Neuron (in vitro differentiated cells): ENCODE data around the gene GPR137B.

Source experiments
- H2AFZ ChIP-seq: one replicate; pipeline ENCODE4 v1.6.1; 2013; ENCODE audit warnings: low read depth, mild to moderate bottlenecking, inconsistent platforms, low read length, moderate library complexity
- H3K27me3 ChIP-seq: one replicate; pipeline ENCODE4 v1.6.1; 2013; ENCODE audit warnings: low read length; ENCODE audit not compliant: insufficient read depth
- H3K36me3 ChIP-seq: one replicate; pipeline ENCODE4 v1.6.1; 2013; ENCODE audit warnings: low read length; ENCODE audit not compliant: insufficient read depth
- H3K4me1 ChIP-seq: one replicate; pipeline ENCODE4 v1.6.1; 2013; ENCODE audit warnings: low read length; ENCODE audit not compliant: insufficient read depth
- H3K4me3 ChIP-seq: 2 replicates; pipeline ENCODE4 v1.5.1; 2013; ENCODE audit warnings: mild to moderate bottlenecking, low read length, moderate library complexity
- H3K9me3 ChIP-seq: one replicate; pipeline ENCODE4 v1.6.1; 2013; ENCODE audit warnings: low read length

GPR137B gene

DNA sequence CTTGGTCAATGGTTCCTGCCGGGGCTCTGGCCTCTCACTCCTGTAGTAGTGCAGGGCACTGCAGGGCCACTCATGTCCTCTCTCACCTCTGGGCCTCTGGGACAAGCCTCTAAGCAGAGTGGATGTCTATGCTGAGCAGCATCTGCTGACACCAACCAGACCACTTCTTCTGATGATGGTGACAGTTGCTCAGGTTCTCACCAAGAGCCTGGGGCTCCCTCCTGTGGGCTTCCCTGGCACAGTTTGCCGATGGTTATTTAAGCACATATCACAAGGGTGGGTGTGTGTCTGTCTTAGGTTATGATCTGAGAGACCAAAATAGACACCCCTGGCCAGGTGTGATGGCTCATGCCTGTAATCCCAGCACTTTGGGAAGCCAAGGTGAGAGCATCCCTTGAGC, 17.4 kb upstream of the GPR137B start:
- no peaks in the 10 kb centered on the region for H3K36me3 ChIP-seq

DNA sequence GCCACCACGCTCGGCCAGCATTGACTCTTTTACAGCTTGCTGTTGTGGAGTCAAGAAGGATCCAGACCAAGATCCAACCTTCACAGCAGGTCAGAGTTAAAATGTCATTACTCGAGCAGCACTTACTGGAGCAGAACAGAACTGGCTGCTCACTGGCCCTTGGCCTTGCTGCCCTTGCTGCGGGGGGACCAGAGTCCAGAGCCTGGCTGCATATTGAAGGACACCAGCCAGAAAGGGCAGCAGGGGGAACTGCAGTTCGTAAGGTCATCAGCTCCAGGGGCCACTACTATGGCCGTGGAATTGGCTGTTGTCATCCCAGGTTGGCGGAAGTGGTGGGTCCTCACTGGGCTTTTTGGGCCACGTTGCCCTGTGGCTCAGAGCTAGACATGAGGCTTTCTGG, 15.3 kb upstream of the GPR137B start:
- Histone ChIP-seq H3K4me1 (peaks cover 13% of the 10 kb centered on the region), H2AFZ (no peak overlapping the region), H3K27me3 (peaks cover 2% of the 10 kb centered on the region), H3K4me3 (no peak overlapping the region), H3K9me3 (no peaks in the 10 kb centered on the region), H3K36me3 (no peaks in the 10 kb centered on the region)

More for the DNA sequence above, 17.4 kb upstream of the GPR137B start:
- no peaks in the 10 kb centered on the region for H3K27me3 ChIP-seq
- no peaks in the 10 kb centered on the region for H3K9me3 ChIP-seq
- H2AFZ ChIP-seq = no peak overlapping the region
- no peak overlapping the region for H3K4me3 ChIP-seq
- peaks cover 13% of the 10 kb centered on the region for H3K4me1 ChIP-seq

DNA sequence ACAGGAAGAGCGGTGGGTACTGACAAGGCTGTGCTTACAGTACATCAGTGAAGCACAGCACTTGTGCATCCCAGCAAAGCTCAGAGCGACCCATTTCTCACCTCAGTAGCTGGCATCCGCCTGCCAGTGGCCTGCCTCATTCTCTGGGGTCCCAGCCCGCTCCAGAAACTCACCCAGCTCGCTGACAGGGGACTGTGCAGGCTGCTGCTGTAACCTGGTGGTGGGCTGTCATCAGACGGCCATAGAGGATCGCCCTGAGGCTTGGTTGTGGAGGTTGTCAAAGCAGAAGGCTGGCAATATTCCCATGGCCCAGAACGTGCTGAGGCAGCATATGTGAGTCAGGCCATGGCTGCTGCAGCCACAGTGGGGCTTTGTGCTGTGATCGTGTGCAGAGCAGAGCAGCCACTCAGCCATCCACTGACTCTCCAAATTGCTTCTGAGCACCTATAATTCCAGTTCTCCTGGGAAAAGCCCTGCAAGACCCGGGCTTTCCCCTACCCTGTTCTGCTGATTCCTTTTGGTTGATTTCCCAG, 13.6 kb upstream of the GPR137B start:
- Histone ChIP-seq H3K36me3 (no peaks in the 10 kb centered on the region), H3K4me3 (no peak overlapping the region), H3K9me3 (peaks cover 1% of the 10 kb centered on the region), H2AFZ (peak overlapping the region; percentile 39), H3K4me1 (peaks cover 13% of the 10 kb centered on the region), H3K27me3 (peaks cover 2% of the 10 kb centered on the region)

DNA sequence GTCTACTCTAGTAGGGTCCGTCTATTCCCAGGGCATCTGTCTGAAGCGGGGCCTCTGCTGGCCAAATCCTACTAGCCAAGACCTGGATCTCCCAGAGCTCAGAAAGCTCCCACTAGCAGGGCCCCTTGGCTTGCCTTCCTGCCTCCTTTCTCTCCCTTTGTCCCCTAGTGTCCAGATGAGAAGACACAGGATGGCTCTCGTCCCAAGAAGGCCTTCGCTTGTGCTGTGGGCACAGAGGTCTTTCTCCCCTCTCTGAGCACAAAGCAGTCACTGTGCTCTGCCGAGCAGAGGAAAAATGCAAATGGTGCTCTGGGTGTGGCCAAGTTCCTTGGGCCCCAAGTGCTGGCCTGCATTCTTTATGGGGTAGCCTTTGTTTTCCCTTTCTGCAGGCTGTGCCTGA, 13.0 kb upstream of the GPR137B start:
- Histone ChIP-seq H3K9me3 (peaks cover 1% of the 10 kb centered on the region), H3K27me3 (peaks cover 2% of the 10 kb centered on the region), H3K4me1 (peaks cover 13% of the 10 kb centered on the region), H3K4me3 (peak overlapping the region; percentile 1), H3K36me3 (no peaks in the 10 kb centered on the region), H2AFZ (peak overlapping the region; percentile 39)

DNA sequence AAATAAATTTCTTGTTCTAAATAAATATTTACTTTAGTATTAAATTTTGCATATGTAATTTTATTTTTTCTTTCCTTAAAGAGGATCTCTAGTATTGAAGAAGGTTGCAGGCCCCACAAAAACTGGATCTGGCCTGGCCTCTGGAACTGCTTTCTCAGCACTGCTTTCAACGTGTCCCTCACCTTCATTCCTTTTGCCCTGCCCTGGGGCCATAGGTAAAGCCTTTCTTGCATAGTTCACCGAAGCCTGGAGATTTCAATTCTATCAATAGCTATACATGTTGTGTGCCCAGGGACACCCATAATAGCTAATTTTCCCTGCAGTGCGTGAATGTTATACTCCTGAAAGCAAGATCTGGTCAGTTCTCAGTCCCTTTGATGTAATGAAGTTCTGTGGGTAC, 12.0 kb upstream of the GPR137B start:
- Histone ChIP-seq H2AFZ (no peak overlapping the region), H3K4me3 (no peak overlapping the region), H3K36me3 (no peaks in the 10 kb centered on the region), H3K27me3 (peaks cover 4% of the 10 kb centered on the region), H3K4me1 (peaks cover 13% of the 10 kb centered on the region), H3K9me3 (peaks cover 1% of the 10 kb centered on the region)

DNA sequence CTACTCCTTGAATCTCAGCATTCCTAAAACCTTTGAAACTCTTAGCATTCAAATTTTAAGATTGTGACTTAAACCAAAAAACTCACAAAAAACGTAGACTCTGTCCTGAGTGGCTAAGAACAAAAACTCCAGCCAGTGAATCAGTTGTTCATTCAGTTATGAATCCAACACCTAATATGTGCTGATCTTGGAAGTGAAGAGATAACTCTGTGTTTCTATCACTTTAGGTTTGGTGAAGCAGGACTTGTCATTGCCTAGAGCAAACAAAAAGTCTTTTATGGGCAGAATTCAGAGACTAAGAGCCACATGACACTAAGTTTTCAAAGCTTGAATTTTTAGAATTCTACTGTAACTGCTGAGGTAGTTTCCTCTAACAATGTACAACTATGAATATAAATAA, 10.4 kb upstream of the GPR137B start:
- Histone ChIP-seq H3K4me1 (peaks cover 13% of the 10 kb centered on the region), H3K27me3 (peaks cover 7% of the 10 kb centered on the region), H2AFZ (no peak overlapping the region), H3K4me3 (no peak overlapping the region), H3K36me3 (no peaks in the 10 kb centered on the region), H3K9me3 (peaks cover 1% of the 10 kb centered on the region)

DNA sequence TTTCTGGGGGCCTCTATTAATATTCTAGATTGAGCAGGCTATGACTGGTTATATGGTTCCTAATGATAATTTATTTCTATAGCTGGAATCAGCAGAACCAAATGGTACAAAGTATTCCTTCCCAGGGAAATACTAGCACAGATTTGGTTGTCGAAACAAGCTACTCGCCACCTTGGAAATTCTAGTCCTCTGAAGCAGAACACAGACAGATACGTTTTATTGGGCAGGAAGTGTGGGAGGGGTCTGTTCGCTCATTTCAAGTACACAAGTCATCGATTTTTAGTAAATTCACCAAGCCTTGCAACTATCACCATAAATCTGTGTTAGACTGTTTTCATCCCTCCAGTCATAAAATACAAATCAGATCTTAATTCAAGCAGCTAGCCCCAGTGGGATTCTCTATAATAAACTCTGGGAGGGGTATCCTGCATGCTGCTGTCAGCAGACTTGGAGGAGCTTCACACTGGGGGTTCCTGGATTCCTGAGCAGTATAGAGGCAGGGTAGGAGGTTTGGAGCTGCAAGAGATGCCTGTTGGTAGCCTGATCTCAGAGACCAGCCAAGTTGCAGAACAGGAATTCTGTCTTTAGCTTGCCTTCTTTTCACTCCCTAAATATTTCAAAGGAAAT, 9.8 kb upstream of the GPR137B start:
- no peaks in the 10 kb centered on the region for H3K36me3 ChIP-seq
- no peak overlapping the region for H2AFZ ChIP-seq
- peaks cover 1% of the 10 kb centered on the region for H3K9me3 ChIP-seq
- no peak overlapping the region for H3K4me3 ChIP-seq
- H3K27me3 ChIP-seq = peaks cover 9% of the 10 kb centered on the region
- peaks cover 13% of the 10 kb centered on the region for H3K4me1 ChIP-seq

DNA sequence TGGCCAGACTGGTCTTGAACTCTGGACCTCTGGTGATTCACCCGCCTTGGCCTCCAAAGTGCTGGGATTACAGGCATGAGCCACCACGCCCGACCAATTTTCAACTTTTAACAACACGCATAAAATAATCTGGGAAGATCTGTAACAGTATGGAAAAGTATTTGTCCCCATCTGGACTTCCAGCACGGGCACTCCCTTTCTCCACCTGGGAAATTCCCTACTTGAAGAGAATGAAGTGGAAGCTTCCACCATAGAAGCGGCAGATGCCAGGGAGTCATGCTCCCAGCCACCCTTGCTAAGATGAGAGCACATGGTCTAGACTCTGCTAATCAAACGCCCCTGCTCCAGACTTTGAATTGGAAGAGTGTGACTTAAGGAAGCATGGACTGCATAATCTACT, 9.0 kb upstream of the GPR137B start:
- Histone ChIP-seq H3K4me1 (peaks cover 13% of the 10 kb centered on the region), H3K27me3 (peaks cover 13% of the 10 kb centered on the region), H2AFZ (no peak overlapping the region), H3K4me3 (no peak overlapping the region), H3K9me3 (peaks cover 1% of the 10 kb centered on the region), H3K36me3 (no peaks in the 10 kb centered on the region)

DNA sequence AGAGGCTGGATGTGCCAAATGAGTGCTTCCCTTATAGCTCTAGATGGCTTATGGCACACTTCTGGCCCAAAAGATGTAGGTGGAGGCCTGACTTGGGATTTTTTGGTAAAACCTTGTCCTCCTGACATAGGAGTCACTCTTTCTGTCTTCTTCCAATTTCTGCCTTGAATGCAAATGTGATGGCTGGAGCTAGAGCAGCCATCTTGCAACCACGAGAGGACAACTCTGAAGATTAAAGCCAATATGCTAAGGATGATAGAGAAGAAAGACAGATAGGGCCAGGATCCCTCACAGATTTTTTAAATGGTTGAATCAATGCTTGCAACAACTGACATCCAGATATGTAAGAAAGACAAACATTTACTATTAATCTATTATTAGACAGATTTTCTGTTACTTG, 8.5 kb upstream of the GPR137B start:
- H3K27me3 ChIP-seq = peaks cover 18% of the 10 kb centered on the region
- H3K4me3 ChIP-seq = no peak overlapping the region
- H3K4me1 ChIP-seq = peaks cover 10% of the 10 kb centered on the region
- H3K36me3 ChIP-seq = no peaks in the 10 kb centered on the region
- peaks cover 1% of the 10 kb centered on the region for H3K9me3 ChIP-seq
- H2AFZ ChIP-seq = no peak overlapping the region

DNA sequence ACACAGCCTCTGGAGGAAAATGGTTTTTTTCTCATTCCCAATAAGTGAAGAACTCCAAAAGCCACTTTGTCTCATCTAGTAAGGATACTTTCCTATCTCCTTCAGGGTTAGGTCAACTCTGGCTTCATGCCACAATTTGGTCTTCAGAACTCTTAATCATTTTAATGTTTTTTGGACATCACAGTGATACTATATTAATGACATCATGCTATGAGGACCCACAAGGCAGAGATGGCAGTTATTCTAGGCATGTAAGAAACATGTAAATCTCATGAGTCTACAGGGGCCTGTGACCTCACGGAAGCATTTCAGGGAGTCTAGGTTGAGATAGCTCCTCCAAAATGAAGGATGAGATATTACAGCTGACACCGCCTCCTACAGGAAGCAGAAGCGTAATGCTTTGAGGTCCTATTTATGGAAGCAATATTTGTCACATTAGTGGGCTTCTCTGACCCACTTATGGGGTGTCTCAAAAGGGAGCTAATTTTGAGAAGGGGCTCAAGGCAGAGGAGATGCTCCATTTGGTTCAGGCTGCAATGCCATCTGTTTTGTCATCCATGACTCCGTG, 5.0 kb upstream of the GPR137B start:
- no peaks in the 10 kb centered on the region for H3K36me3 ChIP-seq
- no peak overlapping the region for H2AFZ ChIP-seq
- peaks cover 1% of the 10 kb centered on the region for H3K9me3 ChIP-seq
- peaks cover 4% of the 10 kb centered on the region for H3K4me1 ChIP-seq
- H3K4me3 ChIP-seq = no peak overlapping the region
- peaks cover 40% of the 10 kb centered on the region for H3K27me3 ChIP-seq

DNA sequence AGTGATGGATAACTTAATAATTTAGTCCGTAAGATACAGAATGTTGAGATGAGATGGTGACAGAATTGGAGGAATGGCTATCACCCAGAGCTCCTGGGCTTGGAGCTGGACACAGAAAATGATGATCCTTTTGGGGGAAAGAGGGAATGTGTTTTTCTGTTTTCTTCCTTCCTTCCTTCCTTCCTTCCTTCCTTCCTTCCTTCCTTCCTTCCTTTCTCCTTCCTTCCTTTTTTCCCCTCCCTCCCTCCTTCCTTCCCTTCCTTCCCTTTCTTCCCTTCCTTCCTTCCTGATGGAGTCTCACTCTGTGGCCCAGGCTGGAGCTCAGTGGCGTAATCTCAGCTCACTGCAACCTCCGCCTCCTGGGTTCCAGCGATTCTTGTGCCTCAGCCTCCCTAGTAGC, 2.8 kb upstream of the GPR137B start:
- H2AFZ ChIP-seq = no peak overlapping the region
- H3K36me3 ChIP-seq = no peaks in the 10 kb centered on the region
- H3K27me3 ChIP-seq = peaks cover 40% of the 10 kb centered on the region
- no peaks in the 10 kb centered on the region for H3K9me3 ChIP-seq
- no peak overlapping the region for H3K4me3 ChIP-seq
- peaks cover 20% of the 10 kb centered on the region for H3K4me1 ChIP-seq

DNA sequence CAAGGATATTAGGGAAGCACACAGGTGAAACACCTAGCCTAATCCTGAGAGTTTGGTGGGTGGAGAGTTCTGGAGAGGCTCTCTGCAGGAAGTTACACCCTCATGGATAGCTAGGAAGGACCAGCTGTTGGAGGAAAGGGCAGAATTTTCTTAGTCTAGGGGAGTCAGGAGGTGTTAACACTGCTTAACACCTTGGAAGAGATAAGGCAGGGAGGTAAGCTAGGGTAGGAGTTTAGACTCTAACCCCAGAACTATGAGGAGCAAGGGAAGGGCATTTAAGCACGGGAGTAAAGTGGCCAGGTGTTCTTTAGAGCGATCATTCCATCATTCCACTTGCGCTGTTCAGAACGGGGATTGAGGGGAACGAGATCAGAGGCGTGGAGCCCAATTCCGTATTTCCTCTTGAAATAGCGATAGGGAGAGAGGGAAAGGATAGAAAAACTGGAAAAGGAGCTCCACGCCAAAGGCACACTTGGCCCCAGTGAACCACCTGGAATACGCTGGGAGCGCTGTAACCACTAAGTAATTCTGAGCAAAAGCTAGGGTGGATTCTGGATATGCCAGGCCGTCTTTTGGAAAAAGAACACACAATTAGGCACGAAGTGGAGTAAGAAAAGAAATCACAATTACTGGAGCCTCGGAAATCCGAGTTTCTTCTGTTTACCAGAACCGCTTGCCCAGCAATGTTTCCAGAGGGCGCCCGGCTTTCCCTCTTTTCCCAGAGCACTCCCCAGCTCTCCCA, 1.5 kb upstream of the GPR137B start:
- H3K36me3 ChIP-seq = no peaks in the 10 kb centered on the region
- peak overlapping the region; percentile 63 for H2AFZ ChIP-seq
- peaks cover 26% of the 10 kb centered on the region for H3K4me1 ChIP-seq
- H3K27me3 ChIP-seq = peaks cover 35% of the 10 kb centered on the region
- H3K4me3 ChIP-seq = peak overlapping the region; percentile 74
- no peaks in the 10 kb centered on the region for H3K9me3 ChIP-seq

DNA sequence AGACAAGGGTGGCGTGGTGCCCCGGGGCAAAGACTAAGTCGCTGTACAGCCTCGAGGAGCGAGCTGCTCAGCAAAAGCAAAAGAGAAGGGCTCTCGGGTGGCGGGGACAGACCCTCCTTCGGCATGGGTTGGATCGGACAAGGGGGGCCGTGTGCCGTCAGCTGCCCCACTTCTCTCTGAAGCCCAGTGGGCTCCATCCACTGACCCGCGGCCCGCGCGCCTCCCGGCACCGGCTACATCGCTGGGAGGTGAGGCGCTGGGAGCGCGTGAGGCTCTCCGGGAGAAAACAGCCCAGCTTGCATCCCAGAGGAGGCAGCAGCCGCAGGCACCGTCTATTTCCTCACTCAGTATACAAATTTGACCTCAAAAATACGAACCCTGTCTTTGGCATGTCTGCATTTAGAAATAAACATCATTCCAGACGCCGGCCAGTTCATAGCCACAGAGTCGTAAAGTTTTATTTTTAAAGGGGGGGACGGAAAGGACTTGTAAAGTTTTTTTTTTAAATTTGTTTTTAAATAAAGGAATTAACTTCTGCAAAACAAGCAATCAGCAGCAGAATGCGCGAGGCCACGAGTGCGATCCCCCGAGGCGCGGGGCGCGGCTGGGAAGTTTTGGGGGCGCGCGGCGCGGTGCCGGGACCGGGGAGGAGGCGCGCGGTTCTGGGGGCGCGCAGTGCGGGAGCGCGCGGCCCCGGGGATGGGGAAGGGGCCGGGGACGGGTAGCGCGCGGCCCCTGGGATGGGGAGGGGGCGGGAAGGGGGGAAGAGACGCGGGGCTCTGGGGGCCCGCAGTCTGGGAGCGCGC, 689 bp upstream of the GPR137B start:
- Histone ChIP-seq H3K4me1 (peaks cover 26% of the 10 kb centered on the region), H2AFZ (peak overlapping the region; percentile 63), H3K27me3 (peaks cover 35% of the 10 kb centered on the region), H3K36me3 (no peaks in the 10 kb centered on the region), H3K4me3 (peak overlapping the region; percentile 74), H3K9me3 (no peaks in the 10 kb centered on the region)
